HepG2 (cell line): ENCODE measurements around the gene DPEP1. TPM values are rescaled to one million over a fixed set of nuclear protein-coding genes. Genes with fewer than 3 reads are reported as not detected.

Experiments
- ATAC-seq: fragments of 200-7000 bp; cut with Tn5 transposase; 3 replicates; pipeline ENCODE4 v1.9.1; 2020; ENCODE audit warnings: mild to moderate bottlenecking, moderate library complexity
- BruUV-seq: library from RNA; stranded (reverse); fragments of 400-500 nt; replicated peaks from 2 replicates; lab custom pipeline; 2021; lab: Mats Ljungman, UMichigan
- CTCF ChIA-PET: fragments of 300-600 bp; formaldehyde crosslinking; extraction: SDS; loops from one replicate; lab custom pipeline; 2021; ENCODE audit warnings: low total read pairs, inconsistent platforms, low intra/inter-chr PET ratio; lab: Yijun Ruan, JAX
- POLR2A ChIA-PET: fragments of 350-600 bp; sonication (Branson Sonifier 250); formaldehyde crosslinking; loops from one replicate; lab custom pipeline; 2020; ENCODE audit warnings: antibody characterized with exemption, inconsistent platforms; lab: Yijun Ruan, JAX
- DNase-seq: peaks from one replicate; pipeline ENCODE4 v3.0.0-alpha.2; 2015; ENCODE audit warnings: low spot score
- FAIRE-seq: peaks from 3 replicates; lab custom pipeline; 2011; peaks lifted over from hg19 to GRCh38; lab: Jason Lieb, UNC
- H2AFZ ChIP-seq: one replicate; pipeline ENCODE4 v1.6.1; 2011; ENCODE audit warnings: low read length, inconsistent platforms
- H3K27ac ChIP-seq: fragments of 300-600 bp; 3 replicates; pipeline ENCODE4 v1.8.0; 2011; ENCODE audit warnings: mixed run types, mild to moderate bottlenecking, mixed read lengths, low read length, inconsistent platforms; ENCODE audit not compliant: insufficient read depth; ENCODE audit errors: extremely low read length
- H3K27me3 ChIP-seq, 2 experiments: fragments of 200-600 bp in 1 of 2; 2 replicates in 1 of 2; 3 replicates in 1 of 2; pipeline versions ENCODE4 v1.6.0 to v1.8.0; 2011; ENCODE audit warnings: low read length in 2 of 2, mild to moderate bottlenecking in 2 of 2, moderate library complexity in 2 of 2, inconsistent platforms in 1 of 2; ENCODE audit not compliant: insufficient read depth in 2 of 2, control insufficient read depth in 1 of 2
- H3K36me3 ChIP-seq, 2 experiments: fragments of 200-600 bp in 1 of 2; replicated peaks in 1 of 2; 2 replicates in 1 of 2; 3 replicates in 1 of 2; pipeline versions ENCODE4 v1.5.1 to v1.8.0; 2011; ENCODE audit warnings: low read length in 2 of 2, inconsistent platforms in 1 of 2; ENCODE audit not compliant: insufficient read depth in 2 of 2, control insufficient read depth in 1 of 2
- H3K4me1 ChIP-seq: 2 replicates; pipeline ENCODE4 v1.5.1; 2012; ENCODE audit warnings: low read length, inconsistent platforms; ENCODE audit not compliant: insufficient read depth
- H3K4me2 ChIP-seq: 2 replicates; pipeline ENCODE4 v1.6.0; 2011; ENCODE audit warnings: low read depth, low read length, inconsistent platforms
- H3K4me3 ChIP-seq, 3 experiments: fragments of 200-600 bp in 1 of 3; sonication (generic), shearing (Covaris generic) in 1 of 3; replicated peaks in 1 of 3; 2 replicates each; pipeline ENCODE4 v1.5.1; 2011 to 2016; ENCODE audit warnings: low read length in 3 of 3, inconsistent platforms in 2 of 3, low read depth in 2 of 3, mild to moderate bottlenecking in 2 of 3, control low read depth in 1 of 3, mixed read lengths in 1 of 3; ENCODE audit not compliant: insufficient read depth in 1 of 3
- H3K79me2 ChIP-seq: one replicate; pipeline ENCODE4 v1.6.1; 2011; ENCODE audit warnings: low read length, inconsistent platforms; ENCODE audit not compliant: insufficient read depth
- H3K9ac ChIP-seq: 2 replicates; pipeline ENCODE4 v1.6.0; 2011; ENCODE audit warnings: mild to moderate bottlenecking, low read depth, low read length, inconsistent platforms; ENCODE audit not compliant: insufficient read depth
- H3K9me3 ChIP-seq: 2 replicates; pipeline ENCODE4 v1.5.1; 2012; ENCODE audit warnings: mild to moderate bottlenecking, low read length
- H4K20me1 ChIP-seq: 2 replicates; pipeline ENCODE4 v1.6.0; 2011; ENCODE audit warnings: inconsistent platforms, mild to moderate bottlenecking, low read length, moderate library complexity; ENCODE audit not compliant: insufficient read depth
- CHD4 ChIP-seq: fragments of 200-600 bp; sonication (generic); IDR thresholded peaks from 2 replicates; pipeline ENCODE4 v1.7.0; 2017; ENCODE audit warnings: mild to moderate bottlenecking, low read length, borderline replicate concordance
- HCFC1 ChIP-seq: fragments of 150-350 bp; IDR thresholded peaks from 2 replicates; pipeline ENCODE4 v1.6.1; 2014; ENCODE audit warnings: low read depth, low read length
- MAF1 ChIP-seq: sonication (generic); formaldehyde crosslinking; IDR thresholded peaks from 2 replicates; pipeline ENCODE4 v1.5.0; 2020; ENCODE audit warnings: missing genetic modification reagents, borderline replicate concordance
- PCBP2 ChIP-seq: fragments of 200-400 bp; formaldehyde crosslinking; optimal IDR thresholded peaks from 2 replicates; pipeline ENCODE3; 2018; ENCODE audit warnings: low read length, low read depth; ENCODE audit not compliant: poor library complexity, severe bottlenecking
- SETDB1 ChIP-seq: sonication (generic); formaldehyde crosslinking; IDR thresholded peaks from 2 replicates; pipeline ENCODE4 v1.5.1; 2020; ENCODE audit warnings: missing genetic modification reagents, mild to moderate bottlenecking, borderline replicate concordance
- SKI ChIP-seq: fragments of 450-650 bp; IDR thresholded peaks from one replicate; pipeline ENCODE4 v1.6.1; 2018; ENCODE audit warnings: mild to moderate bottlenecking; ENCODE audit not compliant: partially characterized antibody
- SMYD3 ChIP-seq: sonication (generic); formaldehyde crosslinking; IDR thresholded peaks from 2 replicates; pipeline ENCODE4 v1.8.1; 2023; ENCODE audit warnings: mild to moderate bottlenecking, missing genetic modification reagents
- SOX5 ChIP-seq: IDR thresholded peaks from 2 replicates; pipeline ENCODE4 v1.6.1; 2016; ENCODE audit warnings: borderline replicate concordance
- YEATS2 ChIP-seq: sonication (generic); formaldehyde crosslinking; IDR thresholded peaks from 2 replicates; pipeline ENCODE4 v1.4.0; 2020; ENCODE audit warnings: missing genetic modification reagents, borderline replicate concordance
- ZNF562 ChIP-seq: sonication (generic); formaldehyde crosslinking; IDR thresholded peaks from 2 replicates; pipeline ENCODE4 v1.8.0; 2022; ENCODE audit warnings: missing genetic modification reagents, borderline replicate concordance
- ZNF570 ChIP-seq: sonication (generic); formaldehyde crosslinking; IDR thresholded peaks from 2 replicates; pipeline ENCODE4 v1.4.0; 2020; ENCODE audit warnings: mild to moderate bottlenecking, missing genetic modification reagents, borderline replicate concordance
- ZNF639 ChIP-seq: conservative IDR thresholded peaks from 2 replicates; pipeline ENCODE4 v1.6.1; 2018; ENCODE audit warnings: missing genetic modification reagents
- ZNF768 ChIP-seq: sonication (generic); formaldehyde crosslinking; IDR thresholded peaks from 2 replicates; pipeline ENCODE4 v1.4.0; 2020; ENCODE audit warnings: missing genetic modification reagents
- WGBS: methylation state at CpG from one replicate; pipeline ENCODE4 v1.1.6; 2017; ENCODE audit warnings: low lambda C conversion rate; 5-methylcytosine and 5-hydroxymethylcytosine counted together
- in situ Hi-C: cut with HindIII; loops from 2 replicates; pipeline ENCODE4 v1.10.0; 2017; ENCODE audit warnings: low pct_unique_long_range_greater_than_20kb; ENCODE audit not compliant: extremely low pct_ligation_motif_present
- intact Hi-C: fragments of 100-400 bp; cut with micrococcal nuclease; formaldehyde crosslinking; loops from one replicate; pipeline ENCODE4 v1.10.0; 2022; ENCODE audit not compliant: unreplicated experiment
- polyA plus RNA-seq, 8 experiments: library from polyadenylated mRNA; depleted of rRNA in 3 of 8; stranded (reverse) in 7 of 8; unstranded in 1 of 8; fragments of >200 nt; fragmentation: Illumina TruSeq in 4 of 8; extraction: Trizol in 4 of 8; gene quantifications; 2 replicates each; pipeline versions ENCODE4 v1.2.1 to v1.2.3, GENCODE V29; 2011 to 2016; ENCODE audit warnings: low read depth in 4 of 8, missing spikeins in 1 of 8, mixed read lengths in 1 of 8; ENCODE audit not compliant: insufficient read depth in 1 of 8
- total RNA-seq, 5 experiments: library from RNA; depleted of rRNA; stranded (reverse); fragments of >200 nt; fragmentation: Illumina TruSeq; extraction: Trizol; gene quantifications; 2 replicates each; pipeline ENCODE4 v1.2.3, GENCODE V29; 2016; ENCODE audit warnings: low read depth in 1 of 5
- TF ChIP-seq, protein P1 (sequence below): sonication (generic); formaldehyde crosslinking; IDR thresholded peaks from 2 replicates; pipeline ENCODE4 v1.5.0; 2020; ENCODE audit warnings: missing genetic modification reagents
- TF ChIP-seq, protein P2 (sequence below): sonication (generic); formaldehyde crosslinking; IDR thresholded peaks from 2 replicates; pipeline ENCODE4 v1.8.0; 2022; ENCODE audit warnings: mild to moderate bottlenecking, missing genetic modification reagents, moderate library complexity
- TF ChIP-seq, protein P3 (sequence below): fragments of 450-650 bp; IDR thresholded peaks from 2 replicates; pipeline ENCODE4 v1.6.1; 2016

The DPEP1 gene
- total and polyA plus RNA-seq, 2 of the 13 experiments (the other 11 are each of a cell fraction or from before 2014, with no cell fraction given) = 37.6 to 52.2 TPM

GRCh38 chr16:89600427-89600826, 13.0 kb upstream of the DPEP1 start:
- Histone ChIP-seq H3K27ac (no peak overlapping the region), H3K27me3 (peaks cover 16 to 31% of the 10 kb centered on the region in 2 experiments; a peak in 4 of 5 replicates), H3K4me3 (no peak overlapping the region), H3K9ac (no peak overlapping the region), H2AFZ (no peak overlapping the region), H3K4me1 (peaks cover 21% of the 10 kb centered on the region; the same call in 1 of the 2 replicates), H3K36me3 (no peaks in the 10 kb centered on the region), H3K4me2 (no peak overlapping the region), H4K20me1 (no peaks in the 10 kb centered on the region), H3K79me2 (no peaks in the 10 kb centered on the region), H3K9me3 (no peaks in the 10 kb centered on the region)
- in situ Hi-C loops = loop anchor here (5.0 kb wide), 1 partner anchor 42 kb away; no protein-coding TSS in a partner anchor
- POLR2A ChIA-PET = interaction anchor here (1.4 kb wide), 1 partner anchor 19 kb away, joined by 6 read pairs; no protein-coding TSS in a partner anchor
- WGBS = 68% methylated on average over 8 of the region's 12 CpGs
- FAIRE-seq (no peak), DNase-seq (no peak), ATAC-seq (no peak)
- CTCF ChIA-PET = no interaction called here
- TF ChIP-seq CHD4 = no peak
- no peak for TF ChIP-seq ZNF570 (CRISPR knock-in tag)
- no peak for TF ChIP-seq MAF1 (CRISPR knock-in tag)
- TF ChIP-seq YEATS2 (CRISPR knock-in tag) = no peak
- TF ChIP-seq, protein P1, sequence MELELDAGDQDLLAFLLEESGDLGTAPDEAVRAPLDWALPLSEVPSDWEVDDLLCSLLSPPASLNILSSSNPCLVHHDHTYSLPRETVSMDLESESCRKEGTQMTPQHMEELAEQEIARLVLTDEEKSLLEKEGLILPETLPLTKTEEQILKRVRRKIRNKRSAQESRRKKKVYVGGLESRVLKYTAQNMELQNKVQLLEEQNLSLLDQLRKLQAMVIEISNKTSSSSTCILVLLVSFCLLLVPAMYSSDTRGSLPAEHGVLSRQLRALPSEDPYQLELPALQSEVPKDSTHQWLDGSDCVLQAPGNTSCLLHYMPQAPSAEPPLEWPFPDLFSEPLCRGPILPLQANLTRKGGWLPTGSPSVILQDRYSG = no peak
- no peak for TF ChIP-seq SOX5
- no peak for TF ChIP-seq ZNF639 (CRISPR knock-in tag)
- TF ChIP-seq, protein P2, sequence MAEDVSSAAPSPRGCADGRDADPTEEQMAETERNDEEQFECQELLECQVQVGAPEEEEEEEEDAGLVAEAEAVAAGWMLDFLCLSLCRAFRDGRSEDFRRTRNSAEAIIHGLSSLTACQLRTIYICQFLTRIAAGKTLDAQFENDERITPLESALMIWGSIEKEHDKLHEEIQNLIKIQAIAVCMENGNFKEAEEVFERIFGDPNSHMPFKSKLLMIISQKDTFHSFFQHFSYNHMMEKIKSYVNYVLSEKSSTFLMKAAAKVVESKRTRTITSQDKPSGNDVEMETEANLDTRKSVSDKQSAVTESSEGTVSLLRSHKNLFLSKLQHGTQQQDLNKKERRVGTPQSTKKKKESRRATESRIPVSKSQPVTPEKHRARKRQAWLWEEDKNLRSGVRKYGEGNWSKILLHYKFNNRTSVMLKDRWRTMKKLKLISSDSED (CRISPR knock-in tag) = no peak
- TF ChIP-seq HCFC1 = no peak
- 0 out of 2 replicates have a peak, but pooled peaks have one; percentile 17 for TF ChIP-seq ZNF562 (CRISPR knock-in tag)
- peak; percentile 53; the same call in 1 of the 2 replicates for TF ChIP-seq ZNF768 (CRISPR knock-in tag)
- TF ChIP-seq SKI = no peak
- TF ChIP-seq PCBP2 = no peak
- no peak for TF ChIP-seq SETDB1 (CRISPR knock-in tag)
- TF ChIP-seq, protein P3, sequence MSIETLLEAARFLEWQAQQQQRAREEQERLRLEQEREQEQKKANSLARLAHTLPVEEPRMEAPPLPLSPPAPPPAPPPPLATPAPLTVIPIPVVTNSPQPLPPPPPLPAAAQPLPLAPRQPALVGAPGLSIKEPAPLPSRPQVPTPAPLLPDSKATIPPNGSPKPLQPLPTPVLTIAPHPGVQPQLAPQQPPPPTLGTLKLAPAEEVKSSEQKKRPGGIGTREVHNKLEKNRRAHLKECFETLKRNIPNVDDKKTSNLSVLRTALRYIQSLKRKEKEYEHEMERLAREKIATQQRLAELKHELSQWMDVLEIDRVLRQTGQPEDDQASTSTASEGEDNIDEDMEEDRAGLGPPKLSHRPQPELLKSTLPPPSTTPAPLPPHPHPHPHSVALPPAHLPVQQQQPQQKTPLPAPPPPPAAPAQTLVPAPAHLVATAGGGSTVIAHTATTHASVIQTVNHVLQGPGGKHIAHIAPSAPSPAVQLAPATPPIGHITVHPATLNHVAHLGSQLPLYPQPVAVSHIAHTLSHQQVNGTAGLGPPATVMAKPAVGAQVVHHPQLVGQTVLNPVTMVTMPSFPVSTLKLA = peak; percentile 89
- TF ChIP-seq SMYD3 = no peak
- no TSS peak for BruUV-seq
- intact Hi-C loops = no loop called here
